HCT116 (cell line): ENCODE data around the gene RAB3C.

Source experiments
- EZH2 ChIP-seq: fragments of 200-600 bp; sonication (generic); IDR thresholded peaks from 2 replicates; pipeline ENCODE4 v1.6.1; 2017; ENCODE audit warnings: antibody characterized with exemption, mixed run types
- EZH2phosphoT487 ChIP-seq: fragments of 200-600 bp; IDR thresholded peaks from 2 replicates; pipeline ENCODE4 v1.6.1; 2018; ENCODE audit warnings: antibody characterized with exemption, borderline replicate concordance
- FOSL1 ChIP-seq: IDR thresholded peaks from 2 replicates; pipeline ENCODE4 v1.6.1; 2012; ENCODE audit warnings: low read depth
- TF ChIP-seq, protein P1 (sequence below): IDR thresholded peaks from 2 replicates; pipeline ENCODE4 v1.6.1; 2012; ENCODE audit warnings: low read depth
- TF ChIP-seq, protein P2 (sequence below), 3 experiments: fragments of 200-600 bp in 1 of 3; sonication (generic) in 1 of 3; IDR thresholded peaks in 2 of 3; conservative IDR thresholded peaks in 1 of 3; 2 replicates each; pipeline ENCODE4 v1.5.1; 2012 to 2017; ENCODE audit warnings: low read depth in 2 of 3, low read length in 2 of 3, antibody characterized with exemption in 1 of 3, borderline replicate concordance in 1 of 3, control low read depth in 1 of 3, mild to moderate bottlenecking in 1 of 3, mixed read lengths in 1 of 3, mixed run types in 1 of 3, moderate library complexity in 1 of 3; ENCODE audit not compliant: insufficient read depth in 1 of 3
- TF ChIP-seq, protein P3 (sequence below): IDR thresholded peaks from 2 replicates; pipeline ENCODE4 v1.6.1; 2012

DNA sequence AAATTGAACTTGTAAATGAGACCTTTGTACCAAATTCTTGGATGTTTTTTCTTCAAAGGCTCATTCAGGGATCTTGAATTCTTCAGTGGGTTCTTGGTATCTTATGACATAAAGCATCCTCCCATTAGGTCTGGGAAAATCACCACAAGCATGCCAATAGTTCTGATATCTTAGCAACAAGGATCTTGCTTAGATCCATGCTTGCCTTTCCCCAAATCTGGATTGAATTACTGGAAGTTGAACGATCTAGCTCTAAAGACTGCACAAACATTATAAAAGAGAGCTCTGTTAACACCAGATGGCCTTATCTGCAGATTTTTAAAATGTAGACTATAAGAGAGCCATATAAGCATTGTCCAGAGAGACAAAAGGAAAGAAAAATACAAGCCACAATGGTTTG lies 266.3 kb downstream of the RAB3C start:
- TF ChIP-seq, protein P1, sequence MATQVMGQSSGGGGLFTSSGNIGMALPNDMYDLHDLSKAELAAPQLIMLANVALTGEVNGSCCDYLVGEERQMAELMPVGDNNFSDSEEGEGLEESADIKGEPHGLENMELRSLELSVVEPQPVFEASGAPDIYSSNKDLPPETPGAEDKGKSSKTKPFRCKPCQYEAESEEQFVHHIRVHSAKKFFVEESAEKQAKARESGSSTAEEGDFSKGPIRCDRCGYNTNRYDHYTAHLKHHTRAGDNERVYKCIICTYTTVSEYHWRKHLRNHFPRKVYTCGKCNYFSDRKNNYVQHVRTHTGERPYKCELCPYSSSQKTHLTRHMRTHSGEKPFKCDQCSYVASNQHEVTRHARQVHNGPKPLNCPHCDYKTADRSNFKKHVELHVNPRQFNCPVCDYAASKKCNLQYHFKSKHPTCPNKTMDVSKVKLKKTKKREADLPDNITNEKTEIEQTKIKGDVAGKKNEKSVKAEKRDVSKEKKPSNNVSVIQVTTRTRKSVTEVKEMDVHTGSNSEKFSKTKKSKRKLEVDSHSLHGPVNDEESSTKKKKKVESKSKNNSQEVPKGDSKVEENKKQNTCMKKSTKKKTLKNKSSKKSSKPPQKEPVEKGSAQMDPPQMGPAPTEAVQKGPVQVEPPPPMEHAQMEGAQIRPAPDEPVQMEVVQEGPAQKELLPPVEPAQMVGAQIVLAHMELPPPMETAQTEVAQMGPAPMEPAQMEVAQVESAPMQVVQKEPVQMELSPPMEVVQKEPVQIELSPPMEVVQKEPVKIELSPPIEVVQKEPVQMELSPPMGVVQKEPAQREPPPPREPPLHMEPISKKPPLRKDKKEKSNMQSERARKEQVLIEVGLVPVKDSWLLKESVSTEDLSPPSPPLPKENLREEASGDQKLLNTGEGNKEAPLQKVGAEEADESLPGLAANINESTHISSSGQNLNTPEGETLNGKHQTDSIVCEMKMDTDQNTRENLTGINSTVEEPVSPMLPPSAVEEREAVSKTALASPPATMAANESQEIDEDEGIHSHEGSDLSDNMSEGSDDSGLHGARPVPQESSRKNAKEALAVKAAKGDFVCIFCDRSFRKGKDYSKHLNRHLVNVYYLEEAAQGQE = no peak
- no peak for TF ChIP-seq EZH2phosphoT487
- TF ChIP-seq, protein P2, sequence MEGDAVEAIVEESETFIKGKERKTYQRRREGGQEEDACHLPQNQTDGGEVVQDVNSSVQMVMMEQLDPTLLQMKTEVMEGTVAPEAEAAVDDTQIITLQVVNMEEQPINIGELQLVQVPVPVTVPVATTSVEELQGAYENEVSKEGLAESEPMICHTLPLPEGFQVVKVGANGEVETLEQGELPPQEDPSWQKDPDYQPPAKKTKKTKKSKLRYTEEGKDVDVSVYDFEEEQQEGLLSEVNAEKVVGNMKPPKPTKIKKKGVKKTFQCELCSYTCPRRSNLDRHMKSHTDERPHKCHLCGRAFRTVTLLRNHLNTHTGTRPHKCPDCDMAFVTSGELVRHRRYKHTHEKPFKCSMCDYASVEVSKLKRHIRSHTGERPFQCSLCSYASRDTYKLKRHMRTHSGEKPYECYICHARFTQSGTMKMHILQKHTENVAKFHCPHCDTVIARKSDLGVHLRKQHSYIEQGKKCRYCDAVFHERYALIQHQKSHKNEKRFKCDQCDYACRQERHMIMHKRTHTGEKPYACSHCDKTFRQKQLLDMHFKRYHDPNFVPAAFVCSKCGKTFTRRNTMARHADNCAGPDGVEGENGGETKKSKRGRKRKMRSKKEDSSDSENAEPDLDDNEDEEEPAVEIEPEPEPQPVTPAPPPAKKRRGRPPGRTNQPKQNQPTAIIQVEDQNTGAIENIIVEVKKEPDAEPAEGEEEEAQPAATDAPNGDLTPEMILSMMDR (IDR thresholded peaks at IDR 0.05 in 2 of 3, conservative IDR thresholded peaks at IDR 0.05 in 1 of 3; ENCODE audit: borderline replicate concordance in 1 of 3, insufficient read depth in 1 of 3, low read depth in 2 of 3, low read length in 2 of 3) = no peak
- TF ChIP-seq, protein P3, sequence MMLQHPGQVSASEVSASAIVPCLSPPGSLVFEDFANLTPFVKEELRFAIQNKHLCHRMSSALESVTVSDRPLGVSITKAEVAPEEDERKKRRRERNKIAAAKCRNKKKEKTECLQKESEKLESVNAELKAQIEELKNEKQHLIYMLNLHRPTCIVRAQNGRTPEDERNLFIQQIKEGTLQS = no peak
- no peak for TF ChIP-seq FOSL1
- TF ChIP-seq EZH2 = no peak
